Colonic mucosa (tissue), 4 donors: ENCODE measurements around the gene ZBP1. TPM values are rescaled to one million over a fixed set of nuclear protein-coding genes. Genes with fewer than 3 reads are reported as not detected.

Experiments
- DNase-seq: peaks from one replicate; pipeline ENCODE4 v3.0.0-alpha.2; 2020
- H3K27ac ChIP-seq: fragments of 200-600 bp; one replicate; pipeline ENCODE4 v1.8.0; 2021
- H3K27me3 ChIP-seq: fragments of 200-600 bp; one replicate; pipeline ENCODE4 v1.8.0; 2021
- H3K36me3 ChIP-seq: fragments of 200-600 bp; one replicate; pipeline ENCODE4 v1.8.0; 2021
- H3K4me1 ChIP-seq: fragments of 200-600 bp; one replicate; pipeline ENCODE4 v1.8.0; 2021; ENCODE audit warnings: mild to moderate bottlenecking
- H3K4me3 ChIP-seq: fragments of 200-600 bp; one replicate; pipeline ENCODE4 v1.8.0; 2021
- H3K9ac ChIP-seq, 2 donors: one replicate each; pipeline ENCODE4 v1.7.0; 2013; ENCODE audit warnings: control low read depth in 2 of 2, low read depth in 2 of 2, low read length in 2 of 2
- H3K9me3 ChIP-seq: fragments of 200-600 bp; one replicate; pipeline ENCODE4 v1.8.0; 2021
- intact Hi-C: fragments of 100-400 bp; cut with DNase I; formaldehyde crosslinking; loops from one replicate; pipeline ENCODE4 v1.14.1; 2022
- total RNA-seq, 2 donors: library from RNA; stranded (reverse); fragmentation: NEBNext Ultra II Directional in 1 of 2; extraction: Animal tissue kit (Norgen Biotek cat#: 25700) in 1 of 2; gene quantifications; one replicate each; pipeline ENCODE4 v1.2.1, GENCODE V29; 2021
- TF ChIP-seq, protein P1 (sequence below): fragments of 200-600 bp; IDR thresholded peaks from one replicate; pipeline ENCODE4 v1.8.0; 2022; ENCODE audit warnings: antibody characterized with exemption, mild to moderate bottlenecking
- donor health status: healthy.
- donor health status: DM: no; HTN: no; CAD: no.
- donor health status: DM: no; HTN: no; CAD: no.

ZBP1 gene
- total RNA-seq, 2 donors from 2014 or later: 2.7 to 3.4 TPM

DNA sequence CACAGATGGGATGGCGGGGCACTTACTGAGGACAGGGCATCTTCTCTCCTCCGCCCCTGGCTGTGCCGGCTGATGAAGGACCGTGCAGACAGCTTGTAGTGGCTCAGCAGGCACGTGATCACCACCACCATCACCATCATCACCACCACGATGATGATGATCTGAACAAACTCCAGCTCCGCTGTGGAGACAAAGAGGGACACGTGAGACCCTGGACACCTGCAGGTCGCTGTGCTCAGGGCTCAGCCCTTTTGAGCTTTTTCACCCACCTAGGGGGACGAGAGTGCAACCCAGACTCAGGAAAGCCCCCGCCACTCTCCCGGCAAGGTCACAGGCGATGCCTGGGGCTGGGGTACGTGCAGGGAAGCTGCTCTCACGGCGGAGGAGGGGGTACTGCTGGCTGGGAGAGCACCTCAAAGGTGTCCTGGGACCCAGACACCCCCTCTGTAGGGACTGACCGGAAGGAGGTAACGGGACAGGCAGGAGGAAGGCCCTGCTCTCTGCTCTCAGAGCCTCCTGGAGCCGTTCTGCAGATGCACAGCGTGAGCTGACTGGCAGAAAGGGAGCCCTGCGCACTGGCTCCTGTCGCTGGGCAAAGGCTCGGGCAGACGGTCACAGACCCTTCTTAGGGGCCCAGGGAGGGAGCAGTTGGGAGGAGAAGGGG, 39.4 kb upstream of the ZBP1 start:
- intact Hi-C loops: loop anchor here (5.0 kb wide), 1 partner anchor 518 kb away; no protein-coding TSS in a partner anchor
- DNase-seq: peak; percentile 13
- TF ChIP-seq, protein P1, sequence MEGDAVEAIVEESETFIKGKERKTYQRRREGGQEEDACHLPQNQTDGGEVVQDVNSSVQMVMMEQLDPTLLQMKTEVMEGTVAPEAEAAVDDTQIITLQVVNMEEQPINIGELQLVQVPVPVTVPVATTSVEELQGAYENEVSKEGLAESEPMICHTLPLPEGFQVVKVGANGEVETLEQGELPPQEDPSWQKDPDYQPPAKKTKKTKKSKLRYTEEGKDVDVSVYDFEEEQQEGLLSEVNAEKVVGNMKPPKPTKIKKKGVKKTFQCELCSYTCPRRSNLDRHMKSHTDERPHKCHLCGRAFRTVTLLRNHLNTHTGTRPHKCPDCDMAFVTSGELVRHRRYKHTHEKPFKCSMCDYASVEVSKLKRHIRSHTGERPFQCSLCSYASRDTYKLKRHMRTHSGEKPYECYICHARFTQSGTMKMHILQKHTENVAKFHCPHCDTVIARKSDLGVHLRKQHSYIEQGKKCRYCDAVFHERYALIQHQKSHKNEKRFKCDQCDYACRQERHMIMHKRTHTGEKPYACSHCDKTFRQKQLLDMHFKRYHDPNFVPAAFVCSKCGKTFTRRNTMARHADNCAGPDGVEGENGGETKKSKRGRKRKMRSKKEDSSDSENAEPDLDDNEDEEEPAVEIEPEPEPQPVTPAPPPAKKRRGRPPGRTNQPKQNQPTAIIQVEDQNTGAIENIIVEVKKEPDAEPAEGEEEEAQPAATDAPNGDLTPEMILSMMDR: no peak
- H3K9ac ChIP-seq: no peak overlapping the region
- H3K9me3 ChIP-seq: no peaks in the 10 kb centered on the region
- H3K4me1 ChIP-seq: no peaks in the 10 kb centered on the region
- H3K4me3 ChIP-seq: no peak overlapping the region
- H3K27me3 ChIP-seq: no peaks in the 10 kb centered on the region
- no peaks in the 10 kb centered on the region for H3K36me3 ChIP-seq
- no peak overlapping the region for H3K27ac ChIP-seq

DNA sequence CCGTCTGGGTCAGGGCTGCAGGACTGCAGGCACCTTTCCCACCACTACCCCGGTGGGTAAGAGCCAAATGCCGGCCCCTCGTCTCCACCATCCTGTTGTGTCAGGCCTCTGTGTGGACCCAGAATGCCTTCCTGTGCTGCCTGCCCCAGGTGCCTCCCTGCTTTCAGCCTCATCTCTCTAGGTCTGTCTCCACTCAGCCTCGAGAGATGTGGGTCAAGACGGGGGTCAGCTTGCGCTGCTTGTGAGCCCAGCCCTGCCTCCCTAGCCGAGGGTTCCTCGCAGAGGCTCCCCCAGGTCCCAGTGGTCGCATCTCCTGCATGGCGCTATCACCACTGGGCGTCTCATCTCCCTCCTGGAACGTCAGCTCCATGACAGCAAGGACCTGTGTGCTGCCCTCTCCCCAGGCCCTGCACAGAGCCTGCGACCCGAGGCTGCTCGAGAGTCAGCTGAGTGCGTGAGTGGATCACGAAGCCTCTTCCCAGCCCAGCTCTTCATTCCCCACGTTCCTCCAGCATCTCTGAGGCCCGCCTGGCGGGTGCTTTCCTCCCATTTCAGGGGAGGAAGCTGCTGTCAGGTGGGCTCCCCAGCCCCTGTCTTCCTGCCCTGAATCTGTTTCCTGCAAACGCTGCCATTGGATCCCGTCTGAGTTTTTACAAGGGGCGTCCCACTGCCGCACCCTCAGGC, 38.7 kb upstream of the ZBP1 start:
- Histone ChIP-seq H3K9me3 (no peaks in the 10 kb centered on the region), H3K36me3 (no peaks in the 10 kb centered on the region), H3K27me3 (no peaks in the 10 kb centered on the region), H3K27ac (no peak overlapping the region), H3K4me3 (no peak overlapping the region), H3K4me1 (no peaks in the 10 kb centered on the region), H3K9ac (no peak overlapping the region)
- intact Hi-C loops: loop anchor here (5.0 kb wide), 1 partner anchor 518 kb away; no protein-coding TSS in a partner anchor
- peak; percentile 16 for DNase-seq
- TF ChIP-seq, protein P1: no peak

DNA sequence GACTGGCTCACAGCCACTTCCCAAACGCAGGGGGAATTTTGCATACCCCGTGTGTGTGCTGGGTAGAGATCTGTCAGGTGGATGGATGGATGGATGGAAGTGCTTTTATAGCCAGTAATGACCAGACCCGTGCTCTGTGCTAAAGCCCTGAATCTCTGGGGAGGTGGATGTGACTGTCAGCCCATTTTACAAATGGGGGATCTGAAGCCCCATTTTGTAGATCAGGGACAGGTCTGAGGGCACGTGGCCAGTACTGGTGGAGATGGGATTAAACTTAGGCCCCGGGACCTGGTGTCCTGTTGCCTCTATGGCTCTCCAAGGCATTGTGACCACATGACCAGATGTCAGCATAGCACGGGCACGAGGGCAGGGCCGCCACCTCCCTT, 38.2 kb upstream of the ZBP1 start:
- DNase-seq: peak; percentile 15
- Histone ChIP-seq H3K27me3 (no peaks in the 10 kb centered on the region), H3K4me3 (no peak overlapping the region), H3K9me3 (no peaks in the 10 kb centered on the region), H3K4me1 (no peaks in the 10 kb centered on the region), H3K9ac (no peak overlapping the region), H3K36me3 (no peaks in the 10 kb centered on the region), H3K27ac (no peak overlapping the region)
- intact Hi-C loops: loop anchor here (5.0 kb wide), 1 partner anchor 519 kb away; no protein-coding TSS in a partner anchor
- TF ChIP-seq, protein P1: no peak

DNA sequence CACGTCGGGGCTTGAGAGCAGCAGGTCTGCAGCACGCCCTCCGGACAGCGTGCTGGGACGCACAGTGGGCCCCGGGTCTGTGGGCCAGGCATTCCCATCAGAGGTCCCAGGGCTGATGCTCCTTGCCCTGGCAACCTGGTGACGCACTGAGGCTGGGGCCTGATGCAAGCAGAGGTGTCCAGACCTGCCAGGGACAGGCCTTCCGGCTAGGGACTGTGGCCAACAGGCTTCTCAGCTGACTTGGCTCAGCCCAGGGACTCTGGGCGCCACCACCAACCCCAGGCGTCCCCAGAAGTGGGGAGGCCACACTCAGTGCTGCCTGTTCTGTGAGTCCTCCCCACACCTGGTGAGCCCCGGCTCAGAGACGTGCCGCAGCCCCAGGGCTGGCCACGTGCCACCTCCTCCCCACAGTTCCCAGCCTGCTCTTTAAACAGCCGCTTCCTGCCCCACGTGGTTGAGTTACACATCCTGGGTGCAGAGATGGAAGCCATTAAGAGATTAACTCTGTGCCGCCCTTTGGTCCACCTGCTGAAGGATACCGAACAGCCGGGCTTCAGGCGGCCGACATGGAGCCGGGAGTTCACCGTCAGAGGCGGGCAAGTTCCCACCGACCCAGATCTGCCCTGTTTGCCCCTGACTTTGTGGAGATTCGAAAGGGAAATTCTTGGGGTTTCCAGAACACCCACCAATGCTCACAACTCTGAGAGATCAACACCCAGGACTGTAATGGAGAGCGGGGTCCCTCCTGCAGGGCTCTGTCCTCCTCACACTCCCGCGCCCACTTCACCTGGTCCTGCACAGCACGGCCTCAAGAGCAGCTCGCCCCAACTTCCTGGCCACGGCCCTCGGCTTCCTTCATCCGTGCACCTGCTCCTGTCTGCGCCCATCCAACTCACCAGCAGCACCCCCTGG, 37.6 kb upstream of the ZBP1 start:
- H3K36me3 ChIP-seq: no peaks in the 10 kb centered on the region
- H3K4me1 ChIP-seq: no peaks in the 10 kb centered on the region
- no peaks in the 10 kb centered on the region for H3K9me3 ChIP-seq
- no peak overlapping the region for H3K27ac ChIP-seq
- no peaks in the 10 kb centered on the region for H3K27me3 ChIP-seq
- H3K4me3 ChIP-seq: no peak overlapping the region
- intact Hi-C loops: loop anchor here (5.0 kb wide), 1 partner anchor 520 kb away; no protein-coding TSS in a partner anchor
- H3K9ac ChIP-seq: peak overlapping the region in 1 of 2 donors; percentile 3
- TF ChIP-seq, protein P1: no peak
- peak; percentile 46 for DNase-seq

DNA sequence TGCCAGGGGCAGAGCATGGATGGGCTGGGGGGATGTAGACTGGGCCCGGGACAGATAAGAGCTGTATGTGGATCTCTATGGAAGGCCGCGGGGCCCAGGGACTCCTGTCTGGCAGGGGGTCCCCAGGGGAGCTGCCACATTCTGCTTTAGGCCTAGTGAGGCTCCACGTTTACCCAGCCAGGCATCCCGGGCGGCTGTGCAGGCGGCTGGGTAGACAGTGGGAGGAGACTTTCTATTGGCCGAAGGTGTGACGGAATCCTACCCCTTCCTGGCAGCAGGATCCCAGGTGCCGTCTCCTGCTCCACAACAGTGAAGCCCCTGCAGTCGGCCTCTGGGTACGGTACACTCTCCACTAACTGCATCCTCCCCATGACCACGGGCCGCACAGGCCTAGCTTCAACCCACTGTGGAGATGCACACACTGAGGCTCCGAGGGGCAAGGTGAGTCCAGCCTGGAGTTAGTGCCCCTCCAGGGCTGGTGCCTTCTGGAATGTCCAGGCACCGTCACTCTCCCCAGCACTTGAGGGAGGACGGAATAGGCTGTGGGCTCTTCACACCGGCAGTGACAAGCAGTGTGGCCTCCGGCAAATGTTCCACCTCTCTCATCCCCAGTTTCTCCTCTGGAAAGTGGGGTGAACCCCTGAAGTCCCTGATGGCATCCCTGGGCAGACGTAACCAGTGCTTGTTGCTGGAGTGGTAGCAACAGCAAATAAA, 36.8 kb upstream of the ZBP1 start:
- no peaks in the 10 kb centered on the region for H3K36me3 ChIP-seq
- H3K4me3 ChIP-seq: no peak overlapping the region
- no peaks in the 10 kb centered on the region for H3K27me3 ChIP-seq
- no peak overlapping the region for H3K9ac ChIP-seq
- TF ChIP-seq, protein P1: no peak
- intact Hi-C loops: loop anchor here (5.0 kb wide), 1 partner anchor 520 kb away; no protein-coding TSS in a partner anchor
- DNase-seq: peak; percentile 15
- H3K4me1 ChIP-seq: no peaks in the 10 kb centered on the region
- H3K27ac ChIP-seq: no peak overlapping the region
- H3K9me3 ChIP-seq: no peaks in the 10 kb centered on the region
